Endothelial cell of umbilical vein (primary cell): ENCODE data around the gene HNRNPM. TPM values are rescaled to one million over a fixed set of nuclear protein-coding genes. Genes with fewer than 3 reads are reported as not detected.
A peak's percentile ranks its signal among the peaks of the same experiment; 100 is the strongest.

ENCODE experiments used
- BruUV-seq: library from RNA; stranded (reverse); fragments of 400-500 nt; replicated peaks from 2 replicates; lab custom pipeline; 2021; lab: Mats Ljungman, UMichigan
- CTCF ChIA-PET: fragments of 300-600, 350-600 bp; sonication (Branson Sonifier 250); formaldehyde crosslinking; loops from one replicate; lab custom pipeline; 2021; ENCODE audit warnings: antibody characterized with exemption, inconsistent platforms; lab: Charles Lee
- POLR2A ChIA-PET: fragments of 300-600, 350-600 bp; sonication (Branson Sonifier 250); formaldehyde crosslinking; loops from one replicate; lab custom pipeline; 2021; ENCODE audit warnings: antibody characterized with exemption, inconsistent platforms; lab: Charles Lee
- DNase-seq: peaks from one replicate; pipeline ENCODE4 v3.0.0-alpha.2; 2011; ENCODE audit warnings: low read depth, low spot score
- FAIRE-seq: peaks from 2 replicates; lab custom pipeline; 2011; peaks lifted over from hg19 to GRCh38; lab: Jason Lieb, UNC
- H2AFZ ChIP-seq: 2 replicates; pipeline ENCODE4 v1.6.0; 2012; ENCODE audit warnings: low read depth, low read length, control low read depth, inconsistent platforms
- H3K27ac ChIP-seq: 2 replicates; pipeline ENCODE4 v1.5.1; 2011; ENCODE audit warnings: low read depth, mild to moderate bottlenecking, control low read depth, low read length, moderate library complexity; ENCODE audit not compliant: insufficient read depth
- H3K27me3 ChIP-seq, 2 experiments: 2 replicates each; pipeline versions ENCODE4 v1.6.0 to v1.6.1; 2011; ENCODE audit warnings: low read length in 2 of 2, mixed read lengths in 1 of 2; ENCODE audit not compliant: control insufficient read depth in 2 of 2, insufficient read depth in 2 of 2
- H3K36me3 ChIP-seq, 2 experiments: 2 replicates in 1 of 2; 3 replicates in 1 of 2; pipeline ENCODE4 v1.5.1; 2011; ENCODE audit warnings: low read length in 2 of 2, mild to moderate bottlenecking in 1 of 2, moderate library complexity in 1 of 2; ENCODE audit not compliant: control insufficient read depth in 2 of 2, insufficient read depth in 2 of 2; ENCODE audit errors: extremely low read depth in 1 of 2
- H3K4me1 ChIP-seq: 3 replicates; pipeline ENCODE4 v1.5.1; 2011; ENCODE audit warnings: mild to moderate bottlenecking, low read length; ENCODE audit not compliant: control insufficient read depth, insufficient read depth; ENCODE audit errors: extremely low read depth
- H3K4me2 ChIP-seq: 2 replicates; pipeline ENCODE4 v1.6.1; 2011; ENCODE audit warnings: low read length, control low read depth, mixed read lengths; ENCODE audit not compliant: insufficient read depth
- H3K4me3 ChIP-seq, 3 experiments: fragments of 200-600 bp in 1 of 3; sonication (generic), shearing (Covaris generic) in 1 of 3; replicated peaks in 1 of 3; 2 replicates each; pipeline ENCODE4 v1.5.1; 2011 to 2016; ENCODE audit warnings: control low read depth in 3 of 3, low read length in 3 of 3, mild to moderate bottlenecking in 2 of 3, inconsistent platforms in 1 of 3, low read depth in 1 of 3, moderate library complexity in 1 of 3; ENCODE audit not compliant: insufficient read depth in 1 of 3
- H3K79me2 ChIP-seq: 2 replicates; pipeline ENCODE4 v1.6.0; 2012; ENCODE audit warnings: low read length, inconsistent platforms; ENCODE audit not compliant: control insufficient read depth, insufficient read depth
- H3K9ac ChIP-seq: replicated peaks from 2 replicates; pipeline ENCODE3; 2011; ENCODE audit warnings: low read length, control low read depth; ENCODE audit not compliant: insufficient read depth; ENCODE audit errors: extremely low read depth
- H3K9me1 ChIP-seq: replicated peaks from 3 replicates; pipeline ENCODE4 v1.6.0; 2011; ENCODE audit warnings: mild to moderate bottlenecking, low read length; ENCODE audit not compliant: control insufficient read depth, insufficient read depth; ENCODE audit errors: extremely low read depth
- H3K9me3 ChIP-seq: replicated peaks from 2 replicates; pipeline ENCODE4 v1.5.1; 2012; ENCODE audit warnings: low read length, inconsistent platforms; ENCODE audit not compliant: control insufficient read depth, insufficient read depth
- H4K20me1 ChIP-seq: replicated peaks from 2 replicates; pipeline ENCODE3; 2011; ENCODE audit warnings: mild to moderate bottlenecking, low read length; ENCODE audit not compliant: control insufficient read depth, insufficient read depth; ENCODE audit errors: extremely low read depth
- CTCF ChIP-seq, 2 donors: IDR thresholded peaks; 1 replicate in 1 of 2; 2 replicates in 1 of 2; pipeline ENCODE4 v1.5.1; 2011; ENCODE audit warnings: low read length in 2 of 2, mild to moderate bottlenecking in 2 of 2, moderate library complexity in 2 of 2, control low read depth in 1 of 2, inconsistent platforms in 1 of 2, low read depth in 1 of 2; ENCODE audit not compliant: insufficient read depth in 1 of 2; ENCODE audit errors: extremely low read depth in 1 of 2
- EZH2 ChIP-seq: IDR thresholded peaks from 2 replicates; pipeline ENCODE4 v1.6.1; 2012; ENCODE audit warnings: borderline replicate concordance, low read depth, mild to moderate bottlenecking, moderate library complexity, low read length, inconsistent platforms; ENCODE audit not compliant: severe bottlenecking
- FOS ChIP-seq: IDR thresholded peaks from 2 replicates; pipeline ENCODE4 v1.6.1; 2011; ENCODE audit warnings: mild to moderate bottlenecking, low read length, moderate library complexity, borderline replicate concordance; ENCODE audit not compliant: insufficient read depth
- JUN ChIP-seq: IDR thresholded peaks from 2 replicates; pipeline ENCODE4 v1.6.1; 2011; ENCODE audit warnings: borderline replicate concordance, low read depth; ENCODE audit not compliant: insufficient read length, insufficient read depth
- MAX ChIP-seq: IDR thresholded peaks from 2 replicates; pipeline ENCODE4 v1.6.1; 2011; ENCODE audit not compliant: insufficient read depth, insufficient read length
- MYC ChIP-seq: IDR thresholded peaks from one replicate; pipeline ENCODE4 v1.6.1; 2011; ENCODE audit warnings: mild to moderate bottlenecking, low read depth, low read length
- POLR2A ChIP-seq: IDR thresholded peaks from 2 replicates; pipeline ENCODE4 v1.6.1; 2012; ENCODE audit warnings: low read depth, mild to moderate bottlenecking, control low read depth, low read length
- POLR2AphosphoS5 ChIP-seq: IDR thresholded peaks from 2 replicates; pipeline ENCODE4 v1.6.1; 2012; ENCODE audit warnings: low read depth, mild to moderate bottlenecking, control low read depth, low read length, moderate library complexity; ENCODE audit not compliant: insufficient read depth
- dilution Hi-C: fragments of 300-500 bp; cut with MboI; formaldehyde crosslinking; loops from one replicate; pipeline ENCODE4 v1.15.0; 2019; ENCODE audit warnings: low sequenced_read_pairs; ENCODE audit not compliant: extremely low pct_ligation_motif_present
- intact Hi-C: fragments of 100-400 bp; cut with micrococcal nuclease; formaldehyde crosslinking; loops from one replicate; pipeline ENCODE4 v1.10.0; 2022
- polyA plus RNA-seq, 4 experiments: library from polyadenylated mRNA; depleted of rRNA in 3 of 4; stranded (reverse) in 3 of 4; unstranded in 1 of 4; fragments of >200 nt; gene quantifications; 2 replicates each; pipeline versions ENCODE4 v1.2.1 to v1.2.3, GENCODE V29; 2011 to 2012; ENCODE audit warnings: missing spikeins in 1 of 4
- total RNA-seq: library from RNA; stranded (reverse); gene quantifications from 2 replicates; pipeline ENCODE4 v1.2.3, GENCODE V29; 2021

Gene HNRNPM
- total and polyA plus RNA-seq, 2 donors (not counting 3 experiments of a cell fraction or from before 2014, with no cell fraction given): 244 to 301 TPM

DNA sequence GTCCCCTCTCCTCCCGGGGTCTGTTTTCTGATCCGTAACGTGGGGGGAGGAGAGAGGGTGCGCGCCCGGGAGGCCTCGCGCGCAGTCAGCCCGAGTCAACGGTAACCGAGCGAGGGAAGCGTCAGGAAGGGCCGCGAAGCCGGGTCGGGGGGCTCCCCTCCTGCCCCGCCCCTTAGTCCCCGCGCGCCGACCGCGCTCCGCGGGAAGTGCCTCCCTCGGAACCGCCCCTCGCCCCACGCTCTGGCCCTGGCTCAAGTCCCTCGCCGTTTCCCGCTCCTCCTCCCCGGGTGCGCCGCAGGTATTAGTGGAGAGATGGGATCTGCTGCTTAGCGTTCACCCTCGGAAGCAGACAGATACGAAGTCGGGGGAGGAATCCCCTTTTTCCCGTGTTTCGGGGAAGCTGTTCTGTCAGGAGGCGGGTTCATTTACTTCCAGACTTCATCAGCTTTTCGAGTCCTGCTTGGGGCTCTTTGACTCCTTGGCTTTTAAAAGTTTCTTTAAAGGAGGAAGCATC lies 770 bp downstream of the HNRNPM start:
- no peak overlapping the region for H2AFZ ChIP-seq
- DNase-seq: peak; percentile 54

DNA sequence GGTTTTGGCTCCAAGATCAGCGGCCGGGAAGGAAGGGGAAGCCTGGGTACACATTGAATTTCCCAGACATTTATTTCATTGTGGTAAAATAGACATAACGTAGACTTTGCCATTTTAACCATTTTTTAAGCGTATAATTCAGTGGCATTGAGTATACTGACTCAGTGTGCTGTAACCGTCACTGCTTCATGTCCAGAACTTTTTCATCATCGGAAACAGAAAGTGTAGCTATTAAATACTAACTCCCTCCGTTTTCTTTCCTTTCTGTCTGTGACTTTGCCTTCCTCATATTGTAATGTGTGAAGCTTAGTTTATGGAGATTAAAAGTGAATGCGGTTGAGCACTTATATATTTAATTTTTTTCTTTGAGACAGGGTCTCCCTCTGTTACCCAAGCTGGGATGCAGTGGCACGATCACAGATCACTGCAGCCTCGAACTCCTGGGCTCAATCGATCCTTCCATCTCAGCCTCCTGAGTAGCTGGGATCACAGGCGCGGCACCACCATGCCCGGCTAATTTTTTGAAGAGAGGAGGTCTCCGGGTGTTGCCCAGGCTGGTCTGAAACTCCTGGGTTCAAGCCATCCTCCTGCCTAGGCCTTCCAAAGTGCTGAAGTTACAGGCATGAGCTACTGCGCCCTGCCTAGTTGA lies 1.4 kb downstream of the HNRNPM start:
- ChIA-PET CTCF (interaction anchor here (0.9 to 1.6 kb wide), 5 partner anchors 10 to 93 kb away, joined by 3 to 10 read pairs (median 4); partner anchors contain the start of gene MARCHF2), POLR2A (interaction anchor here (0.6 kb wide), 1 partner anchor 59 kb away, joined by 3 read pairs; no protein-coding TSS in a partner anchor)
- Histone ChIP-seq H3K9ac (peak overlapping the region; percentile 99), H3K36me3 (peaks cover 0 to 11% of the 10 kb centered on the region in 2 experiments), H3K4me3 (peak overlapping the region; percentile 81 to 98 (median 84)), H3K9me1 (no peaks in the 10 kb centered on the region), H3K4me1 (peaks cover 29% of the 10 kb centered on the region), H2AFZ (no peak overlapping the region), H4K20me1 (peaks cover 25% of the 10 kb centered on the region), H3K4me2 (peak overlapping the region; percentile 97), H3K9me3 (no peaks in the 10 kb centered on the region), H3K79me2 (peaks cover 62% of the 10 kb centered on the region), H3K27me3 (no peaks in the 10 kb centered on the region), H3K27ac (peak overlapping the region; percentile 93)
- no peak for DNase-seq
- no peak for TF ChIP-seq JUN
- no peak for TF ChIP-seq EZH2
- TF ChIP-seq FOS: no peak
- no peak for TF ChIP-seq MYC
- TF ChIP-seq POLR2A: no peak
- TF ChIP-seq MAX: no peak
- TF ChIP-seq POLR2AphosphoS5: no peak
- TF ChIP-seq CTCF (IDR thresholded peaks at IDR 0.05; ENCODE audit: extremely low read depth in 1 of 2, insufficient read depth in 1 of 2, low read depth in 1 of 2, low read length in 2 of 2): no peak
- intact Hi-C loops (no loop called here), dilution Hi-C loops (no loop called here)
- BruUV-seq: TSS peak; percentile 35
- FAIRE-seq: peak; percentile 71

More for the DNA sequence above, 770 bp downstream of the HNRNPM start:
- Histone ChIP-seq H3K27me3 (no peaks in the 10 kb centered on the region), H4K20me1 (peaks cover 25% of the 10 kb centered on the region), H3K4me3 (peak overlapping the region; percentile 81 to 98 (median 84)), H3K79me2 (peaks cover 56% of the 10 kb centered on the region), H3K4me1 (peaks cover 28% of the 10 kb centered on the region), H3K36me3 (peaks cover 0 to 11% of the 10 kb centered on the region in 2 experiments), H3K27ac (peak overlapping the region; percentile 93), H3K9me3 (no peaks in the 10 kb centered on the region), H3K4me2 (peak overlapping the region; percentile 97), H3K9ac (peak overlapping the region; percentile 99), H3K9me1 (no peaks in the 10 kb centered on the region)
- no TSS peak for BruUV-seq
- ChIA-PET CTCF (interaction anchor here (0.9 to 1.6 kb wide), 5 partner anchors 11 to 92 kb away, joined by 3 to 10 read pairs (median 4); partner anchors contain the start of gene MARCHF2), POLR2A (interaction anchor here (0.6 kb wide), 1 partner anchor 60 kb away, joined by 3 read pairs; no protein-coding TSS in a partner anchor)
- peak; percentile 56 for FAIRE-seq
- no peak for TF ChIP-seq MYC
- peak; percentile 38 for TF ChIP-seq POLR2AphosphoS5
- dilution Hi-C loops: no loop called here
- intact Hi-C loops: loop anchor here (2.0 kb wide), 2 partner anchors 83 to 91 kb away; no protein-coding TSS in a partner anchor
